Measurements from ENCODE around the gene NTN1. TPM values are rescaled to one million over a fixed set of nuclear protein-coding genes. Genes with fewer than 3 reads are reported as not detected.
A peak's percentile ranks its signal among the peaks of the same experiment; 100 is the strongest.

NTN1 gene
- total and polyA plus RNA-seq, 8 donors, result 2.0 to 12.9 (median 9.0) TPM

GRCh38 chr17:9170853-9171252, 149.5 kb downstream of the NTN1 start:
- intact Hi-C loops (cut with DNase I), result no loop called here
- H3K36me3 ChIP-seq, result no peaks in the 10 kb centered on the region
- H3K27me3 ChIP-seq, result peaks cover 0 to 10% of the 10 kb centered on the region in 2 donors
- no peak overlapping the region for H3K27ac ChIP-seq
- TF ChIP-seq CTCF (IDR thresholded peaks at IDR 0.05), result no peak
- no peak overlapping the region for H3K4me3 ChIP-seq
- no peaks in the 10 kb centered on the region for H3K4me1 ChIP-seq
- no peak for ATAC-seq
- no peak for DNase-seq
- no peaks in the 10 kb centered on the region for H3K9me3 ChIP-seq

GRCh38 chr17:9173386-9173983, 152.2 kb downstream of the NTN1 start:
- H3K4me3 ChIP-seq, result no peak overlapping the region
- H3K9me3 ChIP-seq, result no peaks in the 10 kb centered on the region
- H3K4me1 ChIP-seq, result no peaks in the 10 kb centered on the region
- H3K36me3 ChIP-seq, result no peaks in the 10 kb centered on the region
- H3K27me3 ChIP-seq, result peaks cover 0 to 9% of the 10 kb centered on the region in 2 donors
- H3K27ac ChIP-seq, result no peak overlapping the region
- DNase-seq (no peak), ATAC-seq (no peak)
- intact Hi-C loops (cut with DNase I), result no loop called here
- TF ChIP-seq CTCF (IDR thresholded peaks at IDR 0.05), result no peak

GRCh38 chr17:9174312-9174711, 153.0 kb downstream of the NTN1 start:
- ATAC-seq (no peak), DNase-seq (no peak)
- no peaks in the 10 kb centered on the region for H3K9me3 ChIP-seq
- H3K27ac ChIP-seq, result no peak overlapping the region
- H3K36me3 ChIP-seq, result no peaks in the 10 kb centered on the region
- H3K4me1 ChIP-seq, result no peaks in the 10 kb centered on the region
- no peak for TF ChIP-seq CTCF (IDR thresholded peaks at IDR 0.05)
- intact Hi-C loops (cut with DNase I), result no loop called here
- no peak overlapping the region for H3K4me3 ChIP-seq
- H3K27me3 ChIP-seq, result peaks cover 0 to under 1% of the 10 kb centered on the region in 2 donors

- Histone ChIP-seq H3K4me1 (no peaks in the 10 kb centered on the region), H3K27me3 (no peaks in the 10 kb centered on the region), H3K4me3 (no peak overlapping the region), H3K9me3 (no peaks in the 10 kb centered on the region), H3K27ac (no peak overlapping the region), H3K36me3 (no peaks in the 10 kb centered on the region)
- no peak for TF ChIP-seq CTCF (IDR thresholded peaks at IDR 0.05)
- ATAC-seq (peak; percentile 52), DNase-seq (peak in 1 of 4 donors; percentile 43)
- intact Hi-C loops (cut with DNase I), result no loop called here
These were observed 153.7 kb downstream of the NTN1 start for GRCh38 chr17:9174779-9175574.

GRCh38 chr17:9175700-9176467, 154.6 kb downstream of the NTN1 start:
- Histone ChIP-seq H3K9me3 (no peaks in the 10 kb centered on the region), H3K27ac (no peak overlapping the region), H3K27me3 (no peaks in the 10 kb centered on the region), H3K4me1 (no peaks in the 10 kb centered on the region), H3K36me3 (no peaks in the 10 kb centered on the region), H3K4me3 (no peak overlapping the region)
- no peak for DNase-seq
- TF ChIP-seq CTCF (IDR thresholded peaks at IDR 0.05), result no peak
- no peak for ATAC-seq
- intact Hi-C loops (cut with DNase I), result no loop called here
